ENCODE measurements around the gene SPTBN2.

SPTBN2 gene

GRCh38 chr11:66723693-66724092 is 5.3 kb downstream of the SPTBN2 start:
- TF ChIP-seq USF1 (IDR thresholded peaks at IDR 0.05) (no peak), CEBPB (IDR thresholded peaks at IDR 0.05) (no peak), EP300 (IDR thresholded peaks at IDR 0.05; ENCODE audit: borderline replicate concordance) (no peak), RAD21 (IDR thresholded peaks at IDR 0.05; ENCODE audit: low read depth) (no peak), ZBTB7A (IDR thresholded peaks at IDR 0.05; ENCODE audit: low read depth) (no peak), EGR1 (IDR thresholded peaks at IDR 0.05) (no peak), TAF1 (IDR thresholded peaks at IDR 0.05; ENCODE audit: low read depth) (no peak), TCF12 (IDR thresholded peaks at IDR 0.05; ENCODE audit: low read depth) (no peak), MAX (IDR thresholded peaks at IDR 0.05) (no peak), TEAD4 (IDR thresholded peaks at IDR 0.05) (no peak), YY1 (IDR thresholded peaks at IDR 0.05; ENCODE audit: low read depth) (no peak), FOXM1 (IDR thresholded peaks at IDR 0.05; ENCODE audit: borderline replicate concordance, low read depth) (no peak), CREB1 (IDR thresholded peaks at IDR 0.05; ENCODE audit: low read depth) (no peak), NFIC (IDR thresholded peaks at IDR 0.05) (no peak), REST (IDR thresholded peaks at IDR 0.05; ENCODE audit: low read depth) (no peak)

- TF ChIP-seq EGR1 (IDR thresholded peaks at IDR 0.05) (no peak), RAD21 (IDR thresholded peaks at IDR 0.05; ENCODE audit: low read depth) (no peak), CREB1 (IDR thresholded peaks at IDR 0.05; ENCODE audit: low read depth) (no peak), TEAD4 (IDR thresholded peaks at IDR 0.05) (no peak)
These were observed 6.0 kb downstream of the SPTBN2 start for GRCh38 chr11:66722745-66723651.

GRCh38 chr11:66721939-66722338 is 7.1 kb downstream of the SPTBN2 start:
- no peak for TF ChIP-seq RAD21 (IDR thresholded peaks at IDR 0.05; ENCODE audit: low read depth)
- no peak for TF ChIP-seq USF1 (IDR thresholded peaks at IDR 0.05)
- TF ChIP-seq MAX (IDR thresholded peaks at IDR 0.05) = no peak
- no peak for TF ChIP-seq YY1 (IDR thresholded peaks at IDR 0.05; ENCODE audit: low read depth)
- no peak for TF ChIP-seq EP300 (IDR thresholded peaks at IDR 0.05; ENCODE audit: borderline replicate concordance)
- TF ChIP-seq TAF1 (IDR thresholded peaks at IDR 0.05; ENCODE audit: low read depth) = no peak
- TF ChIP-seq FOXM1 (IDR thresholded peaks at IDR 0.05; ENCODE audit: borderline replicate concordance, low read depth) = no peak
- TF ChIP-seq TEAD4 (IDR thresholded peaks at IDR 0.05) = no peak
- no peak for TF ChIP-seq NFIC (IDR thresholded peaks at IDR 0.05)
- no peak for TF ChIP-seq TCF12 (IDR thresholded peaks at IDR 0.05; ENCODE audit: low read depth)
- no peak for TF ChIP-seq EGR1 (IDR thresholded peaks at IDR 0.05)

- TF ChIP-seq EP300 (IDR thresholded peaks at IDR 0.05; ENCODE audit: borderline replicate concordance) = no peak
- no peak for TF ChIP-seq RAD21 (IDR thresholded peaks at IDR 0.05; ENCODE audit: low read depth)
- TF ChIP-seq CREB1 (IDR thresholded peaks at IDR 0.05; ENCODE audit: low read depth) = no peak
- TF ChIP-seq CEBPB (IDR thresholded peaks at IDR 0.05) = no peak
- no peak for TF ChIP-seq ZBTB7A (IDR thresholded peaks at IDR 0.05; ENCODE audit: low read depth)
- no peak for TF ChIP-seq TEAD4 (IDR thresholded peaks at IDR 0.05)
- TF ChIP-seq MAX (IDR thresholded peaks at IDR 0.05) = no peak
- TF ChIP-seq USF1 (IDR thresholded peaks at IDR 0.05) = no peak
- no peak for TF ChIP-seq YY1 (IDR thresholded peaks at IDR 0.05; ENCODE audit: low read depth)
- TF ChIP-seq NFIC (IDR thresholded peaks at IDR 0.05) = no peak
- no peak for TF ChIP-seq TCF12 (IDR thresholded peaks at IDR 0.05; ENCODE audit: low read depth)
- TF ChIP-seq TAF1 (IDR thresholded peaks at IDR 0.05; ENCODE audit: low read depth) = no peak
- TF ChIP-seq FOXM1 (IDR thresholded peaks at IDR 0.05; ENCODE audit: borderline replicate concordance, low read depth) = no peak
- TF ChIP-seq EGR1 (IDR thresholded peaks at IDR 0.05) = no peak
- TF ChIP-seq REST (IDR thresholded peaks at IDR 0.05; ENCODE audit: low read depth) = no peak
These were observed 8.0 kb downstream of the SPTBN2 start for GRCh38 chr11:66720899-66721470.

Data from Ishikawa (cell line).